Measurements from ENCODE around the gene SPRTN. TPM values are rescaled to one million over a fixed set of nuclear protein-coding genes. Genes with fewer than 3 reads are reported as not detected.

The SPRTN gene, protein sequence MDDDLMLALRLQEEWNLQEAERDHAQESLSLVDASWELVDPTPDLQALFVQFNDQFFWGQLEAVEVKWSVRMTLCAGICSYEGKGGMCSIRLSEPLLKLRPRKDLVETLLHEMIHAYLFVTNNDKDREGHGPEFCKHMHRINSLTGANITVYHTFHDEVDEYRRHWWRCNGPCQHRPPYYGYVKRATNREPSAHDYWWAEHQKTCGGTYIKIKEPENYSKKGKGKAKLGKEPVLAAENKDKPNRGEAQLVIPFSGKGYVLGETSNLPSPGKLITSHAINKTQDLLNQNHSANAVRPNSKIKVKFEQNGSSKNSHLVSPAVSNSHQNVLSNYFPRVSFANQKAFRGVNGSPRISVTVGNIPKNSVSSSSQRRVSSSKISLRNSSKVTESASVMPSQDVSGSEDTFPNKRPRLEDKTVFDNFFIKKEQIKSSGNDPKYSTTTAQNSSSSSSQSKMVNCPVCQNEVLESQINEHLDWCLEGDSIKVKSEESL
- total RNA-seq: 14.2 and 14.5 TPM in 2 replicates

DNA sequence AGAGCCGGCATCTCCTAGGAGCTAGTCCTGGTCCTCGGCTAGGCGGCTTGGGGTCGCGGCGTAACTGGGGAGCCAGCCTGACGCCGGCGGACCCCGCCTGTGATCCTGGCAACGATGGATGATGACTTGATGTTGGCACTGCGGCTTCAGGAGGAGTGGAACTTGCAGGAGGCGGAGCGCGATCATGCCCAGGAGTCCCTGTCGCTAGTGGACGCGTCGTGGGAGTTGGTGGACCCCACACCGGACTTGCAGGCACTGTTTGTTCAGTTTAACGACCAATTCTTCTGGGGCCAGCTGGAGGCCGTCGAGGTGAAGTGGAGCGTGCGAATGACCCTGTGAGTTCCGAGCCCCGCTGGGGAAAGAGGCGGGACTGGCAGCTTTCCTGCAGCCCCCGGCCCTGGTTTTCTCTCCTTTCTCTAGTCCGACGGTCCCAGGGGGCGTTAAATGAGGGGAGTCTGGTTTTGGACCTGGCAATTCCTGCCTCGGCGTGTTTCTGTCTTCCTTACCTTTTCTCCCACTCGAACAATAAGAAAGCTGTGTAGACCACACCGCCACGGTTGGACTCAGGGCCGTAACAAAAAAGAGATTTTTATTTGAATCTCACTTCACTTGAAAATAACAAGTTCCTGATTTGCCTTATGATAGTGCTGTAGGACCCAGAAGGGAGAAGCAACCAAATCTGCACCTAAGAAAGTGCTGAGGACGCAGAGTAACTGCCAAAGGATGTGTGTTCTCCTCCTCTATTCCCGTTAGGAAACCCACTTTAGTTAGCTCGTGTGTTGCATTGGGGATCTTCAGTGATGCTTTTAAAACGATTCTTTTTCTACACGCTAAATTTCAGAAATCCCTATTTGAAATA is at the start of gene SPRTN:
SPRTN (plus strand) TSS at position 24 of the 859 bp plus-strand sequence; CDS start at position 115, 91 bp downstream.
- Histone ChIP-seq H3K27me3 (ENCODE audit: control insufficient read depth, insufficient read depth, low read length) (no peaks in the 10 kb centered on the region), H3K4me3 (ENCODE audit: low read depth, low read length) (peak within 1 kb of the TSS; percentile 96), H3K36me3 (ENCODE audit: control insufficient read depth, insufficient read depth, low read length) (no peaks in the 10 kb centered on the region)
- TF ChIP-seq CTCF (IDR thresholded peaks at IDR 0.05; ENCODE audit: insufficient read depth, low read length, severe bottlenecking): no peak
- DNase-seq (ENCODE audit: low read depth) (no peak), FAIRE-seq (no peak)

DNA sequence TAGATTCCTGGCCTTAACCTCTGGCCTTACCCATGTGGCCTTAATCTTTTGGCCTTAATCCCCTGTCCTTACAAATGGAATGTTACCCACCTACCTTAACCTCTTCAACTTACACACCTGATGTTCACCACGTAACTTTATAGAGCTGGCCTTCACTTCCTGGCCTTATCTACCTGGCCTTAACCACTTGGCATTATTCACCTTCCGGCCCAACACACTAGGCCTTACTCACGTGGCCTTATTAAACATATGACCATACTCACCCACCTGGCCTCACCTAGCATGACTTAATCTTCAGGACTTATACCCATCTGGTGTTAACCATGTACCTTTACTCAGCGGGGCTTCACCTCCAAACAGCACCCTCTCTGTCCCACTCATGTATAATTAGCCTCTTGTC is 42.2 kb upstream of the SPRTN start:
- FAIRE-seq: no peak
- Histone ChIP-seq H3K4me3 (ENCODE audit: low read depth, low read length) (no peak overlapping the region), H3K36me3 (ENCODE audit: control insufficient read depth, insufficient read depth, low read length) (no peaks in the 10 kb centered on the region), H3K27me3 (ENCODE audit: control insufficient read depth, insufficient read depth, low read length) (no peaks in the 10 kb centered on the region)
- no peak for TF ChIP-seq CTCF (IDR thresholded peaks at IDR 0.05; ENCODE audit: insufficient read depth, low read length, severe bottlenecking)
- no peak for DNase-seq (ENCODE audit: low read depth)

DNA sequence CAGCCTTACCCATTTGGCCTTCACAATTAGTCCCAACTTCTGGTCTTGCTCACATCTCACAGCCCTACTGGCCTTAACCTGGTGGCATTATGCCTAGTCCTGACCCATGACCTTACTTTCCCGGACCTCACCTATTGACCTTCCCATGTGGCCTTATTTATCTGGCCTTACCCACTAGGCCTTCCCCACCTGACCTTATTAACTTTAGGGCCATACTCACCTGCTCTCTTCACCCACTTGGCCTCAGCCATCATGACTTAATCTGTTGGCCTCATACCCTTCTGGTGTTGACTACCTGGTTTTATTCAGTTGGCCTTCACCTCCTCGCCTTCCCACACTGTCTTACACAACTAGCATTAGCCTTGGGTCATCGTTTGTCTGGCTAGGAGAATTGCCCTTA is 36.1 kb upstream of the SPRTN start:
- FAIRE-seq (no peak), DNase-seq (ENCODE audit: low read depth) (no peak)
- Histone ChIP-seq H3K36me3 (ENCODE audit: control insufficient read depth, insufficient read depth, low read length) (no peaks in the 10 kb centered on the region), H3K27me3 (ENCODE audit: control insufficient read depth, insufficient read depth, low read length) (no peaks in the 10 kb centered on the region), H3K4me3 (ENCODE audit: low read depth, low read length) (no peak overlapping the region)
- no peak for TF ChIP-seq CTCF (IDR thresholded peaks at IDR 0.05; ENCODE audit: insufficient read depth, low read length, severe bottlenecking)

- H3K4me3 ChIP-seq (ENCODE audit: low read depth, low read length): no peak overlapping the region
- H3K36me3 ChIP-seq (ENCODE audit: control insufficient read depth, insufficient read depth, low read length): no peaks in the 10 kb centered on the region
- DNase-seq (ENCODE audit: low read depth): no peak
- no peak for FAIRE-seq
- no peaks in the 10 kb centered on the region for H3K27me3 ChIP-seq (ENCODE audit: control insufficient read depth, insufficient read depth, low read length)
- no peak for TF ChIP-seq CTCF (IDR thresholded peaks at IDR 0.05; ENCODE audit: insufficient read depth, low read length, severe bottlenecking)
Observed at GRCh38 chr1:231310391-231310934, 27.6 kb upstream of the SPRTN start.

- Histone ChIP-seq H3K27me3 (ENCODE audit: control insufficient read depth, insufficient read depth, low read length) (no peaks in the 10 kb centered on the region), H3K36me3 (ENCODE audit: control insufficient read depth, insufficient read depth, low read length) (no peaks in the 10 kb centered on the region), H3K4me3 (ENCODE audit: low read depth, low read length) (no peak overlapping the region)
- FAIRE-seq (no peak), DNase-seq (ENCODE audit: low read depth) (no peak)
- TF ChIP-seq CTCF (IDR thresholded peaks at IDR 0.05; ENCODE audit: insufficient read depth, low read length, severe bottlenecking): no peak
Observed at GRCh38 chr1:231311720-231312431, 26.2 kb upstream of the SPRTN start.

Data from bronchial epithelial cell (primary cell).